ENCODE results near the gene FOXN3.
"Not testable (repeated sequence)": the region's sequence is repeated elsewhere in the genome, so short reads cannot be mapped to it uniquely, and the experiment has no call there.

FOXN3 gene

GRCh38 chr14:89251061-89251460 lies 166.0 kb downstream of the FOXN3 start:
- DNase-seq, result no peak
- TF ChIP-seq GATA1 (IDR thresholded peaks at IDR 0.05; ENCODE audit: low read depth, low read length), result no peak
- TF ChIP-seq POLR2A (IDR thresholded peaks at IDR 0.05; ENCODE audit: low read length), result no peak

DNA sequence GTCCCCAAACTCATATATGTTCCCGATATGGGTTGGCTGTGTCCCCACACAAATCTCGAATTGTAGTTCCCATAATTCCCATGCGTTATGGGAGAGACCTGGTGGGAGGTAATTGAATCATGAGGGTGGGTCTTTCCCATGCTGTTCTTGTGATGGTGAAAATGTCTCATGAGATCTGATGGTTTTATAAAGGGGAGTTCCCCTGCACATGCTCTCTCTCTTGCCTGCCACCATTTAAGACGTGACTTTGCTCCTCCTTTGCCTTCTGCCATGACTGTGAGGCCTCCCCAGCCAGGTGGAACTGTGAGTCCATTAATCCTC lies 166.4 kb downstream of the FOXN3 start:
- not testable (repeated sequence) for DNase-seq

DNA sequence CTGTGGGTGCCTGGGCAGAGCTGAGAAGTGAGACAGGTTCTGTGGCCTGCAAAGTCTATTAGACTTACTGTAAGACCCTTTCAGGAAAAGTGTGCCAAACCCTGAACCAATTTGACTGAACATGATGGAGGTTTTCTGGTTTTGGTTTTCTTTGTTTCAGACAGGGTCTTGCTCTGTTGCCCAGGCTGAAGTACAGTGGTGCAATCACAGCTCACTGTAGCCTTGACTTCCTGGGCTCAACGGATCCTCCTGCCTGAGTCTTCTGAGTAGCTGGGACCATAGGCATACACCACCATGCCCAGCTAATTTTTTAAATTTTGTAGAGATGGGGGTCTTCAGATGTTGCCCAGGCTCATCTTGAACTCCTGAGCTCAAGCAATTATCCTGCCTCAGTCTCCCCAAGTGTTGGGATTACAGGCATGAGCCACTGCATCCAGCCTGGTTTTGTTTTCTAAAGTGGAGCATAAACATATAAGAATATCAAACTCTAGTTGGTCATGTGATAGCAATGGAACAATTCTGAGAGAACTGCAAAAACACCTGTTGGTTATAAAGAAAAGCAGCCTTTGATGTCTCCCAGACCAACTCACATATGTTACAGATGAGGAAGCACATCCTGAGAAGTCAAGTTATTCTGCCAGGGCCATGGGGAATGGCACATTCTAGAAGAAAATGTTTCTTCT lies 166.9 kb downstream of the FOXN3 start:
- no peak for DNase-seq
- no peak for TF ChIP-seq POLR2A (IDR thresholded peaks at IDR 0.05; ENCODE audit: low read length)
- TF ChIP-seq GATA1 (IDR thresholded peaks at IDR 0.05; ENCODE audit: low read depth, low read length), result no peak

GRCh38 chr14:89249065-89249695 lies 167.9 kb downstream of the FOXN3 start:
- no peak for TF ChIP-seq GATA1 (IDR thresholded peaks at IDR 0.05; ENCODE audit: low read depth, low read length)
- TF ChIP-seq POLR2A (IDR thresholded peaks at IDR 0.05; ENCODE audit: low read length), result no peak

DNA sequence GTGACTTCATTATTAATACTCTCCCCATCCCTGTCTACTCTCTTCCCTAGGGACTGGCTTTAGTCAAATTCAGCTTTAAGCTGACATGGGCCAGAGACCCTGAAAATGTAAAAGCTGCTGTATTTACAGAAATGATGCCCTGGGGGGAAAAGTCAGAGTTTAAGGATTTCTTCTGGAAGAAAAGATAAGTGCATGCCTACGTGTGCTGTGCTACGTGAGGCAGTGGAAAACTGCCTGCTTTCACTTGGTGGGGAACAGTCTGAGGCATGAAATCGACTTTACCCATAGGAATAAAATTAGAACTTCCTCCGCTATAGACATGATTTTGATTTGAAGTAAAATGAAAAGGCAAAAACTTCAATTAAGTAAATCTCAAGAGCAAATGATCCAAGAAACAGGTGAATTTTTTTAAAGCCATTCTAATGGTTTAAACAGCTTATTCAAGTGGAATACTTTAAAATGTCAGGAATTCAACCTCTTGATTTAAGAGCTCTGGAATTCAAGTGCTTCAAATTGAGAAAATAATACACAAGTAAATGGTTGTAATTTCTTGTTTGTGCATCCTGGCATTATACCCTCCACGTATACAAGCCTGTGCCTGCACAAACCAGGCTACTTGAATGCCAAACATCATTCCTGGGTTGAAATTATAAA lies 168.5 kb downstream of the FOXN3 start:
- DNase-seq, result no peak
- TF ChIP-seq POLR2A (IDR thresholded peaks at IDR 0.05; ENCODE audit: low read length) (no peak), GATA1 (IDR thresholded peaks at IDR 0.05; ENCODE audit: low read depth, low read length) (no peak)

More at GRCh38 chr14:89249065-89249695, 167.9 kb downstream of the FOXN3 start:
- no peak for DNase-seq

- DNase-seq, result no peak
- TF ChIP-seq GATA1 (IDR thresholded peaks at IDR 0.05; ENCODE audit: low read depth, low read length) (no peak), POLR2A (IDR thresholded peaks at IDR 0.05; ENCODE audit: low read length) (no peak)
Measured at GRCh38 chr14:89247457-89248122, 169.4 kb downstream of the FOXN3 start.

GRCh38 chr14:89246290-89246689 lies 170.7 kb downstream of the FOXN3 start:
- no peak for DNase-seq
- TF ChIP-seq GATA1 (IDR thresholded peaks at IDR 0.05; ENCODE audit: low read depth, low read length) (no peak), POLR2A (IDR thresholded peaks at IDR 0.05; ENCODE audit: low read length) (no peak)

DNA sequence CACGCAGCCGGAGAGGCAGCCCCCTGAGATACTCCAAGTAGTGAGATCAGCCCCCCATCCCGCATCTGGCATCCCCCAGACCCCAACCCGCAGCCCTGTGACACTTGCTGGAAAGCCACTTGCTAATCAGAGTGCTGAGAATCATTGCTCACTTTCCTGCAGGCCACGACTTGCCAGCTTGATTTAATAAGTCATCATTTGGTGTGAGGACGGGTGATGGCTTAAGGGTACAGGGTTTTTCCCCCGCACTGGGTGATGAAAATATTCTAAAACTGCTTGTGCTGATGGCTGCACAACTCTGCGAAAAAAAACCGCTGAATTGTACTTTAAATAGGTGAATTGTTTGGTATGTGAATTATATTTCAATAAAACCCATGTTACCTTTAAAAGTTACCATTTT lies 171.2 kb downstream of the FOXN3 start:
- no peak for TF ChIP-seq POLR2A (IDR thresholded peaks at IDR 0.05; ENCODE audit: low read length)
- no peak for TF ChIP-seq GATA1 (IDR thresholded peaks at IDR 0.05; ENCODE audit: low read depth, low read length)
- DNase-seq, result no peak

GRCh38 chr14:89244720-89245119 lies 172.3 kb downstream of the FOXN3 start:
- DNase-seq, result no peak
- no peak for TF ChIP-seq POLR2A (IDR thresholded peaks at IDR 0.05; ENCODE audit: low read length)
- TF ChIP-seq GATA1 (IDR thresholded peaks at IDR 0.05; ENCODE audit: low read depth, low read length), result no peak

- no peak for DNase-seq
- TF ChIP-seq GATA1 (IDR thresholded peaks at IDR 0.05; ENCODE audit: low read depth, low read length), result no peak
- no peak for TF ChIP-seq POLR2A (IDR thresholded peaks at IDR 0.05; ENCODE audit: low read length)
Measured at GRCh38 chr14:89243741-89244140, 173.3 kb downstream of the FOXN3 start.

- DNase-seq, result no peak
- TF ChIP-seq POLR2A (IDR thresholded peaks at IDR 0.05; ENCODE audit: low read length) (no peak), GATA1 (IDR thresholded peaks at IDR 0.05; ENCODE audit: low read depth, low read length) (no peak)
Measured at GRCh38 chr14:89243286-89243685, 173.7 kb downstream of the FOXN3 start.

GRCh38 chr14:89242652-89243279 lies 174.3 kb downstream of the FOXN3 start:
- DNase-seq, result no peak
- TF ChIP-seq POLR2A (IDR thresholded peaks at IDR 0.05; ENCODE audit: low read length), result no peak
- no peak for TF ChIP-seq GATA1 (IDR thresholded peaks at IDR 0.05; ENCODE audit: low read depth, low read length)

DNA sequence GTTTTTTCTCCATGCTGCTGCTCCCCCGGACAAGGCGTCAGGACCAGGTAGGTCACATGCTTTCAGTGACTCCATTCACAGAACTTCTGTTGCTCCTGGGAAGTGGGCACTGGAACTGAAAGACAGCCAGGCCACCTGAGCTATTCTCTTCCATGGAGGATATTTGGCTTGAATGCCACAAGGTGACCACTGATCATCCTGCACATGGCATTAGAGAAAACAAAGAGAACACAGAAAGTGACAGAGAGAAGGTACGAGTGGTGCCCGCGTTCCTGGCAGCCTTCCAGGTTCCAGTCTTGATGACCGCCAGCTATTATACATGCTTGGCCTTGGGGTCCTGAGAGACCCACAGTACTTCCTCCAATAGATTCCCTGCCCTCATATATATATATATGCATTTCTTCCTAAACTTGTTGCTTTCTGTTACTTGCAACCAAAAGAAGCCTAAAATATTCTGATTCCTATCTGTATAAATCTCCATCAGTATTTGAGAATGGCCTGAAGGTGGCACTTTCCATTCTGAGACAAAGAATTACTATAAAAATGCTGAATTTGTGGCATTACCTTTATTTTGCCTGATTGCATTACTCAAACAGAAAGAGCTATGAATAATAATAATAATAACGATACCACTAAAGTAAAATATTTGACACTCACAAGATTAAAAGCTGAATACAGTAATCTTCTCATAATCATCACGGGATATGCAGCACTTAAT lies 174.9 kb downstream of the FOXN3 start:
- no peak for TF ChIP-seq POLR2A (IDR thresholded peaks at IDR 0.05; ENCODE audit: low read length)
- TF ChIP-seq GATA1 (IDR thresholded peaks at IDR 0.05; ENCODE audit: low read depth, low read length), result no peak
- DNase-seq, result no peak

Measured in erythroblast (primary cell).